HG03135 (cell line): ENCODE measurements around the gene GPR157.
A peak's percentile ranks its signal among the peaks of the same experiment; 100 is the strongest.
"Not testable (repeated sequence)": the region's sequence is repeated elsewhere in the genome, so short reads cannot be mapped to it uniquely, and the experiment has no call there.

ENCODE experiments used
- ATAC-seq: cut with Tn5 transposase; IDR thresholded peaks from one replicate; pipeline ENCODE4 v1.9.1; 2021; ENCODE audit warnings: mild to moderate bottlenecking, moderate library complexity; ENCODE audit not compliant: unreplicated experiment

GPR157 gene

GRCh38 chr1:9128520-9129265 lies at the start of gene GPR157:
GPR157 (minus strand) TSS chr1:9129102; CDS start chr1:9129027, 75 bp downstream.
- ATAC-seq: peak; percentile 55

GRCh38 chr1:9174762-9175161 lies 45.9 kb upstream of the GPR157 start:
- ATAC-seq: no peak

GRCh38 chr1:9174243-9174642 lies 45.3 kb upstream of the GPR157 start:
- ATAC-seq: no peak

DNA sequence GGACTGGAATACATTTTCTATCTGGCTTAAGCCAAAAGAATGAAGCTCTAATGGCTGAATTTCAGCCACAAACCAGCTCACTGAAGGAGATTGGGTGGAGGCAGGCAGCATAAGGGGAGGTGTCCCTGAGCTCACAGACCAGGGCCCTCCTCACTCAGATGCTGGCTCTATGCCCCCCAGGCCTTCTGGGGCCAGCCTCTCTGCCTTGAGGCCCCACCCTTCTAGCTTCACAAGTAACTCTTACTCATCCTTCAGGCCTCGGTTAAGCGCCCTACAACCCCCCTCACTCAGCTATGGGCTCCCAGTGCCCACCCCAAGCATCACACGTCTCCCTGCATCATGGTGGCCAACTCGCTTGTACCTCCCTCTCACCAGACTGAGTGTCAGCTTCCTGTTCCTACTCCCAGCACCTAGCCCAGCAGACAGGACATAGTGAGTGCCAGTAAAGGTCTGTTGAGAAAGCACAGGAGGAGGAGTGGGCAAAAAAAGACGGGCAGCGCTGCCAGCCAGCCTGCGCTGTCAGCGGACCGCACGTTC lies 40.8 kb upstream of the GPR157 start:
- no peak for ATAC-seq

- ATAC-seq: no peak
These were observed 38.7 kb upstream of the GPR157 start for GRCh38 chr1:9167638-9168037.

DNA sequence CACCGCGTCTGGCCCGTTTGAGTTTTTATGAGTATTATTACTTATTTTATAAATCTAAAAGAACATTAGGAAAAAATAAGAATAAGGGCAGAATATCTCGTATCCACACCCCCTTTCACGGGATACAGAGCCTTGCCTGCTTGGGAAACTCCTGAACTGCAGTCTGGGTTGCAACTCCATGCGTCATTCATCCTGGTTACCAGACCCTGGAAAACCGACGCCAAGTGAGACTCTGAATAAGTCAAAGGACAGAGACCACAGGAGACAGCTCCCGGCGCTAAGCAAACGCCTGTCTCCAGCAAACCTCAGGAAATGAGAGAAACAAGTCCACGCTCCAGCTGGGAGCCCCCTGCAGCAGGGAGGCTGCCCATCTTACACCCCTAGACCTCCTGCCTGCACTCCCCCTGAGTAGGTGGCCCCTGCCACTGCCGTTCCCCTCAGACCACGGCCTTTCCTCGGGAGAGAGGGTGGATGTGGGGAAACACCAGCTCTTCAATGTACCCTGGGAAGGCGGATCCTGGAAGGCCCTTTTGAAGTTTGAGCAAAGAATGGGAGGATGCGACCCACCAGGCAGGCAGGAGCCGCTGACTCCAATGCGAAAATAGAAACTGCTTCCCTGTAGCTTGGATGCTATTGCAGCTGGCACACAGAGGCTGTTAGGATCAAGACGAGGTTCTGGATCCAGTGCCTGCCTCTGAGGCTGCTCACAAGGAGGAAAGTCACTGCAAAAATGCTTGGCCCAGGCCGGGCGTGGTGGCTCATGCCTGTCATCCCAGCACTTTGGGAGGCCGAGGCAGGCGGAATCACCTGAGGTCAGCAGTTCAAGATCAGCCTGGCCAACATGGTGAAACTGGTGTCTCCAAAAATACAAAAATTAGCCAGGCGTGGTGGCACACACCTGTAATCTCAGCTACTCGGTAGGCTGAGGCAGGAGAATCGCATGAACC lies 37.7 kb upstream of the GPR157 start:
- no peak for ATAC-seq

GRCh38 chr1:9165396-9165795 lies 36.5 kb upstream of the GPR157 start:
- ATAC-seq: no peak

DNA sequence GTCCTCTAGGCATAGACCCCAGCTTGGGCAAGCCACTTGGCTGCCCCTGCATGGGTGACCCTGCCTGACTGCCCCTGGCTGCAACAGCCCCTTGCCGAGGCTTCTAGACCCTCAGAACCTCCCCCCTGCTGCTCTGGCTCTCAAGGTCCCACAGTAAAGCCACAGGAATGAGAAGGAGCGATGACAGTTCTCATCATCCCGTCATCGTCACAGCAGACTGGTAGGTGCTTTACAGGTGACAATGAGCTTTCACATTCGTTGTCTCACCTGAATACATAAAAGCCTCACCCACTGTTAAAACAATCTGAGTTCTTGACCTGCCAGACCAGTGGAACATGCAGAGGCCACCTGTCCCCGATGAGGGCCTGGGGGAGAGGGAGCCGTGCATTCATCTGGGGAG lies 36.0 kb upstream of the GPR157 start:
- ATAC-seq: no peak

DNA sequence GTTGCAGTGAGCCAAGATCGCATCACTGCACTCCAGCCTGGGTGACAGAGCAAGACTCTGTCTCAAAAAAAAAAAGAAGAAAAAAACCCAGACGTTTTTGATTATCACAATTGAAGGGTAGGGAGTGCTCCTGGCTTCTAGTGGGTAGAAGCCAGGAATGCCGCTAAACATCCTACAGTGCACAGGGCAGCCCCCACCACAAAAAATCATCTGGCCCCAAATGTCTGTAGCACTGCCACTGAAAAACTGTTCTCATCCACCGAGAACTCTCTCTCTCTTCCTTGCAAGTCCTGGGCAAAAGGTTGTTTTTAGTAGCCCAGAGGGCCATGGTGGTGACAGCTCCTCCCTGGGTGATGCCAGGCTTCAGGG lies 35.6 kb upstream of the GPR157 start:
- ATAC-seq: no peak

- no peak for ATAC-seq
These were observed 33.1 kb upstream of the GPR157 start for GRCh38 chr1:9161963-9162362.

DNA sequence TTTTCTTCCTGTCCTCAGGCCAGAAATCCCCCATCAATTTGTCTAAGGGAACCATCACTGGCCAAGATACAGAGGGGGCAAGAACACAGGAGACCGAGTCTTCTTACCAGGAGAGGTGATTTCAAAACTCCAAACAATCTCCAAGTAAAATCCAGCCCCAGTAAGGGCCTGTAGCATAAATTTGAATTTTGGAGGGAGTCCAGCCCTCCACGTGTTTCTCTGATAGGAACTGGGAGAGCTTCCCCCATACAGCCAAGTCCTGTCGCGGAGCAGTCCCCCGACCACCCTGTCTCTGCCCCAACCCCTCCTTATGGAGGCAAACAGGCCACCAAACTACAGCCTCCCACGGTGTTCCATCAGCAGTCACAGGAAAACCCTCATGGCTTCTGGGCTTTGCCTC lies 32.4 kb upstream of the GPR157 start:
- no peak for ATAC-seq

DNA sequence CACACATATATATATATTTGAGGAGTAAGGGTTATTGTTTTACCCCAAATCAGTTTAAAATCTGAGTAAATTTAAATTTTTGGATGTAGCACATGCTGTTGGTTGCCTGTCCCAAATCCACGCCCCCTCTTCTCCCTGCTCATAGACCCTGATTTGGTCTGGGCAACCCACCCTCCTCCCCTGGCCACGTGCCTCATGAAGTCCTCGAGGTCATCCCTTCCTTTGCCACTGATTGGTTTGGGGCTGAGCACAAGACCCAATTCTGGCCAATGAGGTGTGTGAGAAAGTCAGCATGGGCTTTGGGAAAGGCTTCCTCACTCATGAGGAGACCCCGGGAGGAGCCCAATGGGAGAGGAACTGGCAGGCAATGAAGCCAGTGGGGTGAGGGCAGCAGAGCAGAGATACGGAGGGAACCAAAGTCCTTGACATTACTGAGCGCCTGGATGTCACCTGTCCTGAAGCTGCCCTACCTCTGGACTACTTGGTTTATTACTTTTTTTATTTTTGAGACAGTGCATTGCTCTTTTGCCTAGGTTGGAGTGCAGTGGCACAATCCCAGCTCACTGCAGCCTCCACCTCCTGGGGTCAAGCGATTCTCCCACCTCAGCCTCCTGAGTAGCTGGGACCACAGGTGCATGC lies 31.3 kb upstream of the GPR157 start:
- ATAC-seq: no peak

DNA sequence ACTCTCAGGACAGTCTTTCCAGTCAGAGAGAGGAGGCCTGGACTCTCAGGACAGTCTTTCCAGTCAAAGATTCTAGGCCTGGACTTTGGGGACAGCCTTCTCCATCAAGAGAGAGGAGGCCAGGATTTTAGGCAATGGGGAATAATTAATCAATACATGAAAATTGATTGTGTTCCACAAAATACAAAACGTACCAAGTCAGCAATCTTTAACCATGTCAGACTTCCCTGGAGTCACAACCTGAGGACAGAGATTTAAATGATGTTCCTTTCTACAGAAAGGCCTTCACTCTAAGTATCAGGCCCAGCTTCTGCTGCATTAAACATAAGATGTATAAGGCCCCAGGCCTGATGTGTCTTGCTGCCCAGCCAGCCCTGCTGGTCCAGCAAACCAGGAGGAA lies 27.0 kb upstream of the GPR157 start:
- ATAC-seq: no peak

- not testable (repeated sequence) for ATAC-seq
These were observed 26.5 kb upstream of the GPR157 start for GRCh38 chr1:9155405-9155804.

DNA sequence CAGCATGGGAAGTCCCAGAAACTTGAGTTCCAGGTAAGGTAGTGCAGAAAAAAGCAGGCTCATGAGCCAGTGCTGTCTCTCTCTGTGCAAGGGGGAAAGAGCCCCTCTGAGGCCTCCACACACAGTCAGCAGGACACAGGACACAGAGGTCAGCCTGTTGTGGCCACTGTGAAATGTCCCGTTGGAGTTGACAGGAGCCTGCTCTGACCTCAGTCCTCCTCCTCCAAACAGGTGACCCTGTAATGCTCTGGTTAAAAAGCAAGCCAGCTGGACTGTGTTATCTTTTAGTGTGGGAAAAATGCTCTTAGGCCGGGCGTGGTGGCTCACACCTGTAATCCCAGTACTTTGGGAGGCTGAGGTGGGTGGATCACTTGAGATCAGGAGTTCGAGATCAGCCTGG lies 24.2 kb upstream of the GPR157 start:
- no peak for ATAC-seq

DNA sequence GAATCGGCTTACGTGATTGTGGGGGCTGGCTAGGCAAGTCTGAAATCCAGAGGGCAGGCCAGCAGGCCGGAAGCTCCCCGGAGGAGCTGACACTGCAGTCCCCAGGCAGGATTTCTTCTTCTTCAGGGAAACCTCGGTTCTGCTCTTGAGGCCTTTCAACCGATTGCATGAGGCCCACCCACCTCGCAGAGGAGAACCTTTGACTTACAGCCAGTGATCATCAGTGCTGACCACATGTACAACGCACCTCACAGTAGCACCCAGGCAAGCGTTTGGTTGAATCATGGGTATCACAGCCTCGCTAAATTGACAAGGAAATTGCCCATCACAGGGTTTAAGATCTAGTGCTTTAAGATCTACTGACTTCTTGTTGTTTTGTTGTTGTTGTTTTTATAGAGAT lies 23.6 kb upstream of the GPR157 start:
- no peak for ATAC-seq

GRCh38 chr1:9151328-9151860 lies 22.5 kb upstream of the GPR157 start:
- ATAC-seq: no peak

- ATAC-seq: no peak
These were observed 21.9 kb upstream of the GPR157 start for GRCh38 chr1:9150582-9151327.

DNA sequence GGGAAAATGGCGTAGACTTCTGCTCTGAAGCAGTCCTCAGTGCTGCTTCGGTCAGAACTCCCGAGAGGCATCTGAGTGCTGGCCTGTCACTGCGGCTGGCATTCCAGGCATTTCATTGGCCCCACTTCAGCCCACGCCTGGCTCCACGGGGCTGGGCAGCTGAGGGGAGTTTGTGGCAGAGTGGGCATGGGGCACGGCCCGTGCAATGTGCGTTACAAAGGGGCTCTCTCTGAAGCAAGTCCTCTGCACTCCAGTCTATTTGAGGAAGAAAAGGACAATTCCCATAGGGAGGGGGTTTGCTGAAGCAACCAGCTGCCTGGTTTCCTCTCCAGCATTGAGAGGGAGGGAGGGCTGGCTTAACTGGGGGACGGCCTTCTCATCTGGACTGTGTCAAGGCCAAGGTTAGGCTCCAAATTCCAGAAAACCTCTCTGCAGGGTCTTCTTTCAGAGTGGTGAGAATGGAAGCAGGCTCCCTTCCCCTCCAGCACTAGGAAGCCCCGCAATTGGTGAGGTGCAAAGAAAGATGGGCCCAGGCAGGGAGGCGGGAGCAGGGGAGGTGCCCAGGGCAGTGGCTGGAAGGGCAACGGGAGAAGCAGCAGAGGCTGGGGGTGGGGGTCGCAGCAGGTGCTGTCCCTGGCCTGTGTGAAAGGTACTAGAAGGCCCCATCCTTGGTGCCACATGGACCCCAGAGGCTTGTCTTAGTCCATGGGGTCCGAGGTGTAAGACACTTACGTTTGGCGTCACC lies 21.1 kb upstream of the GPR157 start:
- no peak for ATAC-seq

DNA sequence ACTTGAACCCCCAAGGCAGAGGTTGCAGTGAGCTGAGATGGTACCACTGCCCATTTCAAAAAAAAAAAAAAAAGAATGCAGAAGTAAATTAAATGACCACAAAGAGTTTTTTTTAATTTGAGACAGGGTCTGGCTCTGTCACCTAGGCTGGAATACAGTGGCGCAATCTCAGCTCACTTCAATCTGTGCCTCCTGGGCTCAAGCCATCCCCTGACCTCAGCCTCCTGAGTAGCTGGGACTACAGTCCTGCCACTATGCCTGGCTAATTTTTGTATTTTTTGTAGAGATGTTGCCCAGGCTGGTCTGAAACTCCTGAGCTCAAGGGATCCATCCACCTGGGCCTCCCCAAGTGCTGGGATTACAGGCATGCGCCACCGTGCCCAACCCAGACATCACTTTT lies 20.2 kb upstream of the GPR157 start:
- ATAC-seq: no peak
